Mucosa of rectum (tissue), 2 donors: ENCODE data around the gene SEC61A1.

Source experiments
- H3K27ac ChIP-seq, 2 donors: one replicate each; pipeline ENCODE4 v1.7.0; 2013; ENCODE audit warnings: inconsistent platforms in 2 of 2, low read depth in 2 of 2, low read length in 2 of 2
- H3K27me3 ChIP-seq, 2 donors: one replicate each; pipeline ENCODE4 v1.7.0; 2013; ENCODE audit warnings: low read length in 2 of 2; ENCODE audit not compliant: control insufficient read depth in 2 of 2, insufficient read depth in 2 of 2
- H3K36me3 ChIP-seq, 2 donors: one replicate each; pipeline ENCODE4 v1.7.0; 2013; ENCODE audit warnings: low read length in 2 of 2; ENCODE audit not compliant: control insufficient read depth in 2 of 2, insufficient read depth in 2 of 2
- H3K4me1 ChIP-seq, 2 donors: one replicate each; pipeline ENCODE4 v1.7.0; 2013; ENCODE audit warnings: low read length in 2 of 2, mild to moderate bottlenecking in 1 of 2; ENCODE audit not compliant: control insufficient read depth in 2 of 2, insufficient read depth in 2 of 2
- H3K4me3 ChIP-seq, 2 donors: one replicate each; pipeline ENCODE4 v1.7.0; 2013; ENCODE audit warnings: low read length in 2 of 2
- H3K9ac ChIP-seq, 2 donors: one replicate each; pipeline ENCODE4 v1.7.0; 2013; ENCODE audit warnings: low read length in 2 of 2, low read depth in 1 of 2, mild to moderate bottlenecking in 1 of 2
- H3K9me3 ChIP-seq, 2 donors: one replicate each; pipeline ENCODE4 v1.7.0; 2013; ENCODE audit warnings: low read length in 2 of 2; ENCODE audit not compliant: control insufficient read depth in 2 of 2
- donor health status: healthy.
- donor health status: Normal muscosa, but diverticular disease.

The SEC61A1 gene

DNA sequence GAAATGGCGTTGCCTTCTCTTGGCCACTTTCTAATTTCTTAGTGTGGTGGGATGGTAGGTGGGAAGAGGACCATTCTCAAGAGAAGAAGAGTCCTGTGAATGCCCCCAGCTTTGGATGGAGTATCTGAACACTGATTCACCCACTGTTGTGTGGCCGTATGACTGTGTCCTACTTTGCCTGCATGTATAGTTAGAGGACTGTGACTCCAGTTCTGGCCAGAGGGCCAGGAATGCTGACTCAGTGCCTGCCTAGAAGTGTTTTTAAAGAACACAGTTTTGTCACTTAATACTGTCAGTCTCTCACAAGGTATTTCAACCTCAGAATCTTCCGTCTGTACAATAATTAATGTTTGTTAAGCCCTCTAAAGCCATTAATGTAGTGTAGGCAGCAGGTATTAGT is 2.1 kb downstream of the SEC61A1 start:
- peaks cover 23 to 26% of the 10 kb centered on the region in 2 donors for H3K4me1 ChIP-seq
- no peaks in the 10 kb centered on the region for H3K27me3 ChIP-seq
- peaks cover 34 to 43% of the 10 kb centered on the region in 2 donors for H3K36me3 ChIP-seq
- H3K9ac ChIP-seq = peak overlapping the region; percentile 19 to 34
- no peaks in the 10 kb centered on the region for H3K9me3 ChIP-seq
- H3K27ac ChIP-seq = no peak overlapping the region
- peak overlapping the region in 1 of 2 donors; percentile 95 for H3K4me3 ChIP-seq

DNA sequence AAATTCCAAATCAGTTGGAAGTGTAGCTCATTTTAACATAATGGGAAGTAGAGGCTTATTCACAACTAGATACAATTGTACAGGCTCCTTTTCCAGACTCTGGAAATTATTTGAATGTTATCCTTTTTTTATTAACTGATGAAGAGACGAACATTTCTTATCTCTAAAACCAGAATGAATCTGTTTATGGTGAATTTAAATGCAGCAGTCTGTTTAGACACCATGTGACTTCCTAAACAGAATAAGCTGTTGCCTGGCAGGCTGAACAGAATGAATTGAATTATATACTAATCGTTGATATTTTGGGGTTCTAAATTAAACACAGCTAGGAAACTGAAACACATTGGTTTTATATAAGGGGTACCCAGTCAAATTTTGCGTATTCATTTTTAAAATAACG is 4.0 kb downstream of the SEC61A1 start:
- Histone ChIP-seq H3K9me3 (no peaks in the 10 kb centered on the region), H3K9ac (no peak overlapping the region), H3K4me3 (no peak overlapping the region), H3K4me1 (peaks cover 22 to 25% of the 10 kb centered on the region in 2 donors), H3K36me3 (peaks cover 53 to 62% of the 10 kb centered on the region in 2 donors), H3K27ac (no peak overlapping the region), H3K27me3 (no peaks in the 10 kb centered on the region)

DNA sequence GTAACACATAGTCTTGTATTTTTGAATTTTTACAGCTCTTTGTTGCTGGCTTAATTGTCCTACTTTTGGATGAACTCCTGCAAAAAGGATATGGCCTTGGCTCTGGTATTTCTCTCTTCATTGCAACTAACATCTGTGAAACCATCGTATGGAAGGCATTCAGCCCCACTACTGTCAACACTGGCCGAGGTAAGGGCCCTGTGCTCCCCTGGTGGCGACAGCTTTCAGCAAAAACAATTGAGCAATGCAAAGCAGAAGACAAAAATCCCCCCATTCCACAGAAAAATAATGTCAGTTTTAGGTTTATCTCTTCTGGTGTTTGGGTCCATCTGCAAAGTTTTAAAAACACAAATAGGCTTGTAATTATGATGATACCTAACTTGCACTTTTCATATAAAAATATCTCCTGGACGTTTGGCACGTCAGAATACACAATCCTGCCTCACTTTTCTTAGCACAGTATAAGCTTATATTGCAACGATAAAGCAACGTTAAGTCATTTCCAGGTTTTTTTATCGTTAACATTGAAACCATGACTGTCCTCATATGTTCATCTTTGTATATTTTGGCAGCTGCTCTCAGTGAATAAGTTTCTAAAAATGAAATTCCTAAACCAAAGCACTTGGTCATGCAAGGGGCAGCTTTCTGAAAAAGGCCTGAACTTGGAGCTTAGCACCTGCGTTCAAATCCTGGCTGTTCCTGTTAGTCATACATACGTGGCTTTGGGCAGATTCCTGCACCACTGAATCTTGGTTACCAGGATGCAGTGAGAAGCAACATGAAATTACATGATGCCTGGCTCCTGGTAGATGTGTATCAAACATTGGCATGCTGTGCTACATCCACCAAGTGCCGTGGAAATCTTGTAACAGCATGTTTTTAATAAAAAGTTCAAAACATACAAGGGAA is 8.5 kb downstream of the SEC61A1 start:
- Histone ChIP-seq H3K27ac (no peak overlapping the region), H3K9me3 (no peaks in the 10 kb centered on the region), H3K4me1 (no peaks in the 10 kb centered on the region), H3K4me3 (no peak overlapping the region), H3K27me3 (no peaks in the 10 kb centered on the region), H3K9ac (no peak overlapping the region), H3K36me3 (peaks cover 76 to 87% of the 10 kb centered on the region in 2 donors)

DNA sequence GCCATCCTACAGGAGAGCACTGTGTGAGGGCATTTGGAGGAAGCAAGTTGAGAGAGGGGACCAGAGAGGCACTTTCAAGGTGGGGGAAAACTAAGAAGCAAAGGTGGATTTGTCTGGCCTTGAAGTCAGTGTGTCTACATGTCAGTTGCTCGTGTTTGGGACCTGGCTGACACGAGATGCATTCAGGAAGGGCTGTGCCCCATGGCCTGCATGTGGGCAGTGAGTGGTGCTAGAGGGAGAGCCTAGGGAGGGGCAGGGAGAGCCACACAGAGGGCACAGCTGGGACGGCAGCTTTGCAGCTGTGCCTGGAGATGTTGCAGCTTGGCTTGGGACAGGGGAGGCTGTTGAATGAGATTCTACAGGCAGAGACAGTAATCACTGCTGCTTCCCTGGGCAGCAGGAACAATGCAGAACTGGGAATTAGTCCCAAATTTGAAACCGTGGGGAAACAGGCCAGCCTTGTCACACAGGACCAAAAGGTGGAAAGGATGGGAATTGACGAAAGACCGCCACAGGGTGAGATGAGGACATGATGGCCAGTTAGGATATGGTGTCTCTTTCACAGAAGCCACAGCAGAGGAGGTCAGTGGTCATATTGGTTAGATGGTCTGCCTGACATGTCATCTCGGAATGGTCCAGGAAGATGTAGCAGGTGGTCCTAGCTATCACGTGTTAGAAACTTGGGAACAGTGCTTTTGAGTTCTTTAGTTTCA is 10.0 kb downstream of the SEC61A1 start:
- H3K9me3 ChIP-seq = no peaks in the 10 kb centered on the region
- H3K9ac ChIP-seq = no peak overlapping the region
- no peaks in the 10 kb centered on the region for H3K4me1 ChIP-seq
- H3K36me3 ChIP-seq = peaks cover 79 to 87% of the 10 kb centered on the region in 2 donors
- no peaks in the 10 kb centered on the region for H3K27me3 ChIP-seq
- H3K4me3 ChIP-seq = no peak overlapping the region
- no peak overlapping the region for H3K27ac ChIP-seq

DNA sequence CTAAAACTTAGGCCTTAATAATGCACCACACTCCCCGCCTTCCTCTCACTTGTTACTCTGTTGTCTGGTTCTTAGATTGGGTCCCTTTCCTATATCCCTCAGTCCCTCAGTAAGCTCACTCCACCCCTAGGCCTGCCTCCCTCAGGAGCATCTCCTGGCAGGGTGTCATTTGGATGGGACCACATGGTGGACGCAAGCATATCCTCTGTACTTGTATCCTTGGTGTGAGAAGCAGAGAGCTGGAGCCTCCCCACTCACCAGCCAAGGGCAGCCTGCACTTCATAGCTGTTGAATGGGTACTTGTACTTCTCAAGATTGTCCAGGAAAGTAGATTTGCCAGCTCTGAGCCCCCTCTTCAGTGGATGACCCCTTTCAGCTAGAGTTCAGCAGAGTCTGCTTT is 11.6 kb downstream of the SEC61A1 start:
- no peak overlapping the region for H3K27ac ChIP-seq
- no peaks in the 10 kb centered on the region for H3K9me3 ChIP-seq
- H3K9ac ChIP-seq = no peak overlapping the region
- H3K4me3 ChIP-seq = no peak overlapping the region
- H3K36me3 ChIP-seq = peaks cover 86 to 92% of the 10 kb centered on the region in 2 donors
- no peaks in the 10 kb centered on the region for H3K27me3 ChIP-seq
- H3K4me1 ChIP-seq = no peaks in the 10 kb centered on the region

DNA sequence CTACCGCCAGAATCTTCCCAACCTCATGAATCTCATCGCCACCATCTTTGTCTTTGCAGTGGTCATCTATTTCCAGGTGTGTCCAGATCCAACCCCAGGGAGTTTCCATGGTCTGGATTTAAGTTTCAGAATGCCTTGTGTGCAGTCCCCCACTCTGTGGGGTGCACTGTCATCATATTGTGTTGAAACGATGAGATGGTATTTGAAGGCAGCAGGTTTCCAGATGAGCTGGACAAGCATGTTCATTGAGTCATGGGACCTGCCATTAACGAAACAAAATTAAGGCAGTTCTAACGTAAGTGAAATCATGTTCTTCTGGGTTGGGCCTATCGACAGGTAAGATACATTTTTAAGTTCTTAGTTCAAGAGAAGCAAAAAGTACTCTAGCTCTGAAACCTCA is 12.7 kb downstream of the SEC61A1 start:
- Histone ChIP-seq H3K9me3 (no peaks in the 10 kb centered on the region), H3K27me3 (no peaks in the 10 kb centered on the region), H3K36me3 (peaks cover 90 to 91% of the 10 kb centered on the region in 2 donors), H3K27ac (no peak overlapping the region), H3K4me3 (no peak overlapping the region), H3K9ac (no peak overlapping the region), H3K4me1 (no peaks in the 10 kb centered on the region)

DNA sequence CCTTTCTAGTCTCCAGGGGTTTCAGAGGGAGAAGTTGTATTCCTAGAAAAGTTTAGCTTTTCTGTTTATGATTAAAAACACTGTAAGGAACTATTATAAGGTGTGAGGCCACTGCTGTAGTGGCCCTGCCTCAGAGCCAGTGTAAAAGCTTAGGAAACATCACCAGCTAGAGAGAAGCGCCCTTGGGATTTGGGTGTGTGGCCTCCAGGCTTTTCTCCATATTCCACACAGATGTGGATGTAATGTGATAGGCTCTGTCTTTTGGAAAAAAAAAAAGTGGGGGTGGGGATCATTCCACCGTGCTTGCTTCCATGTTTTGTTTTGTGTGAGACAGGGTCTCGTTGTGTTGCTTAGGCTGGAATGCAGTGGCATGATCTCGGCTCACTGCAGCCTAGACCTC is 13.9 kb downstream of the SEC61A1 start:
- Histone ChIP-seq H3K4me1 (no peaks in the 10 kb centered on the region), H3K4me3 (no peak overlapping the region), H3K27me3 (no peaks in the 10 kb centered on the region), H3K9me3 (no peaks in the 10 kb centered on the region), H3K27ac (no peak overlapping the region), H3K9ac (no peak overlapping the region), H3K36me3 (peaks cover 90 to 91% of the 10 kb centered on the region in 2 donors)

DNA sequence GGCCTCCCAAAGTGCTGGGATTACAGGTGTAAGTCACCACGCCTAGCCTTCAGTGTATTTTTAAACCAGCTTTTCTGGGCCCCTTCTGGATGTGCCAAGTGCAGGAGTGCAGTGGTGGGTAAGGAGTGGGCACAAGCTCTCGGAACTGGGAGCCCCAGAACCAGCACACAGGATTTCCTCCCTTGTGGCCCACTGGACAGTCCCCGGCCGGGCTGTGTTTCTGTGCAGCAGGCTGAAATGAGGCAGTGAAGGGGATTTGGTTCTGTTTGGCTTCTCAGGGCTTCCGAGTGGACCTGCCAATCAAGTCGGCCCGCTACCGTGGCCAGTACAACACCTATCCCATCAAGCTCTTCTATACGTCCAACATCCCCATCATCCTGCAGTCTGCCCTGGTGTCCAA is 14.4 kb downstream of the SEC61A1 start:
- Histone ChIP-seq H3K9ac (no peak overlapping the region), H3K4me3 (no peak overlapping the region), H3K27me3 (no peaks in the 10 kb centered on the region), H3K27ac (no peak overlapping the region), H3K9me3 (no peaks in the 10 kb centered on the region), H3K36me3 (peaks cover 87 to 90% of the 10 kb centered on the region in 2 donors), H3K4me1 (no peaks in the 10 kb centered on the region)

DNA sequence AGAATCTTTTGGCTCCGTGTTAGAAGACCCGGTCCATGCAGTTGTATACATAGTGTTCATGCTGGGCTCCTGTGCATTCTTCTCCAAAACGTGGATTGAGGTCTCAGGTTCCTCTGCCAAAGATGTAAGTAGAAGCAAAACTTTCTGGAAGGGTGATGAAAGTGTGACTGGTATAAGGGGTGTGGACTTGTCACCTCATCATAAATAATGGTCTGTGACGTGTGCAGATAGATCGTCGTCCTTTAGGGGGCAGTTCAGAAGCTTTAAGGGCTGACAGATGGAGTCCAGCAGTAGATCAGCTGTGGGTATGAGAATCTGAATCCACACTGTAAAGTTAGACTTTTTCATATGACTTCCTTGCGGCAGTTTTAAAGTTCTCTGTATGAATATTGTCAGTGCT is 15.3 kb downstream of the SEC61A1 start:
- Histone ChIP-seq H3K9me3 (no peaks in the 10 kb centered on the region), H3K27ac (no peak overlapping the region), H3K27me3 (no peaks in the 10 kb centered on the region), H3K4me1 (no peaks in the 10 kb centered on the region), H3K36me3 (peaks cover 79 to 86% of the 10 kb centered on the region in 2 donors), H3K4me3 (no peak overlapping the region), H3K9ac (no peak overlapping the region)

DNA sequence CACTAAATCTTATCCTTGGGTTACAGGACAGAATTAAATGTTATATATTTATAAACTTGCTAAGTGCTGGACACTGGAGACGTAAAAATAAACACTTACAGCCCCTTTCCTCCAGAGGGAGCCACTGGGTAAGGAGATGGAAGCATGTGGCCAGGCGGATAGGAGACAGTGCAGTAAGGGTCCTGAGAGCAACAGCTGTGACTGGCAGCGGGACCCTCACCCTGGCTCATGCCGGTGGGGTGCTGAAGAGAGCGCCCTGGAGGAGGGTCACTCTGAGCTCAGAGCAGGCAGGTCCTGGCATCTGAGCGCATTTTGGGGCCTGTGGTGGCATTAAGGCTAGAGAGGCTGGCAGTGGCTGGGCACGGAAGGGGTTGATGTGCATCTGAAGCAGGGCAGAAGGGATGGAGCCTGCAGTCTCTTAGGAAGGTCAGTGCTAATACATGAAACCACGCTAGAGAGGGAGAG is 16.0 kb downstream of the SEC61A1 start:
- Histone ChIP-seq H3K27me3 (no peaks in the 10 kb centered on the region), H3K9me3 (no peaks in the 10 kb centered on the region), H3K9ac (no peak overlapping the region), H3K4me3 (no peak overlapping the region), H3K4me1 (no peaks in the 10 kb centered on the region), H3K27ac (no peak overlapping the region), H3K36me3 (peaks cover 74 to 85% of the 10 kb centered on the region in 2 donors)
